Mesodermal cell (in vitro differentiated cells): ENCODE measurements around the gene LRCH2.

Experiments
- H3K27ac ChIP-seq: 2 replicates; pipeline ENCODE4 v1.7.0; 2013; ENCODE audit warnings: mild to moderate bottlenecking, low read depth, low read length, moderate library complexity; ENCODE audit not compliant: severe bottlenecking
- H3K36me3 ChIP-seq: 2 replicates; pipeline ENCODE4 v1.7.1; 2013; ENCODE audit warnings: mild to moderate bottlenecking, low read length, moderate library complexity; ENCODE audit not compliant: control insufficient read depth, insufficient read depth
- H3K4me1 ChIP-seq: one replicate; pipeline ENCODE4 v1.7.1; 2013; ENCODE audit warnings: mild to moderate bottlenecking, low read length; ENCODE audit not compliant: insufficient read depth, control insufficient read depth, poor library complexity, severe bottlenecking
- H3K4me3 ChIP-seq: 2 replicates; pipeline ENCODE4 v1.7.0; 2013; ENCODE audit warnings: low read length, control low read depth, mild to moderate bottlenecking; ENCODE audit not compliant: insufficient read depth, poor library complexity, severe bottlenecking; ENCODE audit errors: extremely low read depth
- H3K9me3 ChIP-seq: 2 replicates; pipeline ENCODE4 v1.7.1; 2013; ENCODE audit warnings: mild to moderate bottlenecking, low read length, moderate library complexity; ENCODE audit not compliant: control insufficient read depth
- WGBS, 2 experiments: methylation state at CpG; one replicate each; pipeline ENCODE4 v1.1.5; 2013; ENCODE audit warnings: missing lambda C conversion rate in 2 of 2; ENCODE audit not compliant: insufficient coverage in 2 of 2; 5-methylcytosine and 5-hydroxymethylcytosine counted together

LRCH2 gene

DNA sequence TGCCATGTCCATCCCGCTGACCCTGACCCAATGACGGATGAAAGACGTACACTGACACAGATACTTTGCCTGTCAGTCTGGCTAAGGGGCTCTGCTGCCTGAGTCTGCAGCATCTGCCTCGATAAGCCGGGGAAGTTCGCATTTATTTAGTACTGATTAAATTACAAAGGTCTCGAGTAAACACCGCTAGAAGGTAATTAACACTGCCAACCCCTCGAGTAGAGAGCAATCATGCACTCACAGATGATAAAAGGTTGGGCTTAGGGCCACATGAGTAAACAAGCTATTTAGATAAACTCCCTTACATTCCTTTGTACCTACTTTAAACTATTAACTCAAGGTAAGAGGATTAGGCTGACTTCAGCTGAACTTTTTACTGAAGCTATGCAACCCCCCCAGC lies 60.7 kb downstream of the LRCH2 start:
- Histone ChIP-seq H3K4me1 (no peaks in the 10 kb centered on the region), H3K4me3 (no peak overlapping the region), H3K9me3 (no peaks in the 10 kb centered on the region), H3K27ac (no peak overlapping the region), H3K36me3 (no peaks in the 10 kb centered on the region)
- WGBS, 2 experiments: no CpG with 5 or more reads among the region's 9 CpGs

GRCh38 chrX:115147220-115147619 lies 86.7 kb downstream of the LRCH2 start:
- no peaks in the 10 kb centered on the region for H3K4me1 ChIP-seq
- no CpG with 5 or more reads among the region's 1 CpG for WGBS, 2 experiments
- H3K36me3 ChIP-seq: no peaks in the 10 kb centered on the region
- H3K4me3 ChIP-seq: no peak overlapping the region
- H3K27ac ChIP-seq: no peak overlapping the region
- no peaks in the 10 kb centered on the region for H3K9me3 ChIP-seq

DNA sequence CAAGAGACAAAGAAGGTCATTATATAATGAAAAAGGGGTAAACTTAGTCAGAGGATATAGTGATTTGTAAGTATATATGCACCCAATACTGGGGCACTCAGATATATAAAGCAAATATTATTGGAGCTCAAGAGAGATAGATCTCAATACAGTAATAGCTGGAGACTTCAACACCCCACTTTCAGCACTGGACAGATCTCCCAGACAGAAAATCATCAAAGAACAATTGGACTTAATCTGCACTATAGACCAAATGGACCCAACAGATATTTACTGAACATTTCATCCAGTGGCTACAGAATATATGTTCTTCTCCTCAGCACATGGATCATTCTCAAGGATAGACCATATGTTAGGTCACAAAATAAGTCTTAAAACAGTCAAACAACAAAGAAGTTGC lies 91.8 kb downstream of the LRCH2 start:
- H3K27ac ChIP-seq: no peak overlapping the region
- H3K36me3 ChIP-seq: no peaks in the 10 kb centered on the region
- no peaks in the 10 kb centered on the region for H3K9me3 ChIP-seq
- H3K4me3 ChIP-seq: no peak overlapping the region
- no peaks in the 10 kb centered on the region for H3K4me1 ChIP-seq

DNA sequence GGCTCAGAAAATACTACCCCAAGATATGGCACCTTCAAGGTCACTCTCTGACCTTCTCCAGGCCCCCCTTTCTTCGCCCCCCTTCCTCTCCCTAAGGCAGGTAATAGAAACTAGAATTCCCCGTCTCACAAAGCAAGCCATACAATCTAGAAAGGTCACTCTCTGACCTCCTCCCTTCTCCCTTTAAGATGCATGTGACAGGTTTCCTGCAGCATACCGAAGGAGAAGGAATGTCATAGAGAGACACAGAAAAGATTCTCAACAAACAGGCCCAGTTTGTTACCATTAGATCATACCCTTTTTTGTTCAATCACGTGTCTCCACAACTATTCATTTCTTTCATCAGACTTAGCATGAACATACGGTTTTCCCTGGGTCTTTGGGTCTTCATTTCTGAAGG lies 95.9 kb downstream of the LRCH2 start:
- Histone ChIP-seq H3K36me3 (no peaks in the 10 kb centered on the region), H3K4me3 (no peak overlapping the region), H3K9me3 (no peaks in the 10 kb centered on the region), H3K27ac (no peak overlapping the region), H3K4me1 (no peaks in the 10 kb centered on the region)
- 60% methylated on average over 1 of the region's 5 CpGs; no CpG with 5 or more reads in 1 of the 2 experiments for WGBS, 2 experiments

DNA sequence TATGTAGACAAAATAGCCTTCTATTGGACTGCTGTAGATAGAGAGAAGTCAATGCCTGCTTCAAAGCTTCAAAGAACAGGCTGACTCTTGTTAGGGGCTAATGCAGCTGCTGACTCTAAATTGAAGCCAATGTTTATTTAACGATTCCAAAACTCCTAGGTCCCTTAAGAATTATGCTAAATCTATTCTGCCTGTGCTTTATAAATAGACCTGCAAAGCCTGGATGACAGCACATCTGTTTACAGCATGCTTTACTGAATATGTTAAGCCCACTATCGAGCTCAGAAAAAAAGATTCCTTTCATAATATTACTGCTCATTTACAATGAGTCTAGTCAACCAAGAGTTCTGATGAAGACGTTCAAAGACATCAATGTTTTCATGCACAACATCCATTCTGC lies 99.5 kb downstream of the LRCH2 start:
- H3K9me3 ChIP-seq: no peaks in the 10 kb centered on the region
- WGBS, 2 experiments: 100% methylated on average over 1 to 2 of the region's 3 CpGs
- no peaks in the 10 kb centered on the region for H3K4me1 ChIP-seq
- H3K27ac ChIP-seq: no peak overlapping the region
- H3K36me3 ChIP-seq: no peaks in the 10 kb centered on the region
- no peak overlapping the region for H3K4me3 ChIP-seq

GRCh38 chrX:115112411-115112810 lies 121.5 kb downstream of the LRCH2 start:
- Histone ChIP-seq H3K4me3 (no peak overlapping the region), H3K36me3 (no peaks in the 10 kb centered on the region), H3K27ac (no peak overlapping the region), H3K9me3 (no peaks in the 10 kb centered on the region), H3K4me1 (no peaks in the 10 kb centered on the region)

- no peaks in the 10 kb centered on the region for H3K4me1 ChIP-seq
- WGBS, 2 experiments: 100% methylated on average over 2 of the region's 4 CpGs; no CpG with 5 or more reads in 1 of the 2 experiments
- H3K9me3 ChIP-seq: no peaks in the 10 kb centered on the region
- no peak overlapping the region for H3K27ac ChIP-seq
- no peak overlapping the region for H3K4me3 ChIP-seq
- no peaks in the 10 kb centered on the region for H3K36me3 ChIP-seq
Measured at GRCh38 chrX:115098897-115099296, 135.0 kb downstream of the LRCH2 start.

DNA sequence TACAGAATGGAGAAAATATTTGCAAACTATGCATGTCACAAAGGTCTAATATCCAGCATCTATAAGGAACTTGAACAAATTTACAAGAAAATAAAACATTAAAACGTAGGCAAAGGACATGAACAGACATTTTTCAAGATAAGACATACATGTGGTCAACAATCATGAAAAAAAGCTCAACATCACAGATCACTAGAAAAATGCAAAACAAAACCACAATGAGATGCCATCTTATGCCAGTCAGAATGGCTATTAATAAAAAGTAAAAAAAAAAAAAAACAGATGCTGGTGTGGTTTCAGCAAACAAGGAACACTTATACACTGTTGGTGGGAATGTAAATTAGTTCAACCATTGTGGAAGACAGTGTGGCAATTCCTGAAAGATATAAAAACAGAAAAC lies 140.7 kb downstream of the LRCH2 start:
- Histone ChIP-seq H3K9me3 (no peaks in the 10 kb centered on the region), H3K4me3 (no peak overlapping the region), H3K27ac (no peak overlapping the region), H3K4me1 (no peaks in the 10 kb centered on the region), H3K36me3 (no peaks in the 10 kb centered on the region)
- no CpG with 5 or more reads among the region's 1 CpG for WGBS, 2 experiments

GRCh38 chrX:115089419-115089818 lies 144.5 kb downstream of the LRCH2 start:
- no peaks in the 10 kb centered on the region for H3K9me3 ChIP-seq
- H3K4me3 ChIP-seq: no peak overlapping the region
- no peaks in the 10 kb centered on the region for H3K36me3 ChIP-seq
- H3K4me1 ChIP-seq: no peaks in the 10 kb centered on the region
- no peak overlapping the region for H3K27ac ChIP-seq
- WGBS, 2 experiments: 89 to 100% methylated on average over 1 of the region's 1 CpG

DNA sequence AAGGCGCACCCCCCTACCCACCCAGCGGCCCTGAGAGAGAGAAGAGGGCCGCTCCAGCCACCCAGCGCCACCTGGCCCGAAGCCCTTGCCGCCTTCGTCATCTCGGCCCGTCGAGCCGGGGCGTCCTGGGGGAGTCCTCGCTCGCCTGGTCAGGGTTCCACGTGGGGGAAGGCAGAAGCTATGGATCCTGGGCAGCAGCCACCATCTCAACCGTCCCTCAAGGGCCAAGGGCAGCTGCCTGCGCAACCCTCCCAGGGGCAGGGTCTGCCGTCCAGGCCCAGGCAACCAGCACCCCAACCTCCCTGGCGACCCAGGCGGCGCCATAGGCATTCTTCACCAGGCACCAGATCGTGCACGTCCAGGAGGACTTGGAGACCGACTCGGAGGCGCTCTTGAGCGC lies 165.0 kb downstream of the LRCH2 start:
- Histone ChIP-seq H3K9me3 (no peaks in the 10 kb centered on the region), H3K4me3 (no peak overlapping the region), H3K4me1 (no peaks in the 10 kb centered on the region), H3K36me3 (no peaks in the 10 kb centered on the region), H3K27ac (no peak overlapping the region)
- 92 to 95% methylated on average over 4 to 10 of the region's 27 CpGs for WGBS, 2 experiments

- H3K36me3 ChIP-seq: no peaks in the 10 kb centered on the region
- H3K27ac ChIP-seq: no peak overlapping the region
- no peaks in the 10 kb centered on the region for H3K4me1 ChIP-seq
- no peaks in the 10 kb centered on the region for H3K9me3 ChIP-seq
- no peak overlapping the region for H3K4me3 ChIP-seq
- no CpG with 5 or more reads among the region's 2 CpGs for WGBS, 2 experiments
Measured at GRCh38 chrX:115067812-115068211, 166.1 kb downstream of the LRCH2 start.

DNA sequence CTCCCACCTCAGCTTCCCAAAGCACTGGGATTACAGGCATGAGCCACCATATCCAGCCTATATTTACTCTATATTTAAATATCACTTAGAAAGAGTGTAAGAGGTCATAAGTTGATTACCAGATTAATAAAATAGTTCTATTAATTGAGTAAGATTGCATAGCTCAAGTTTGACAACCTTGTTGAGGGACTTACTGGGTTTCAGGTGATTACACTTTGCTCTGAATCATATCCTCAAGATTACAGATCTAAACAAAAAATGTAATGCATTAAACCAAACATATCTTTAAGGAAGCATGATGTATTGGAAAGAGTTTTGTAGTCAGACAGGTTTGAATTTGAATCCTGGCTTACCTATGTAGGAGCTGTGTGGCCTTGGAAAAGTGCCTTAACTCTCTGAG lies 168.6 kb downstream of the LRCH2 start:
- Histone ChIP-seq H3K9me3 (no peaks in the 10 kb centered on the region), H3K36me3 (no peaks in the 10 kb centered on the region), H3K4me3 (no peak overlapping the region), H3K4me1 (no peaks in the 10 kb centered on the region), H3K27ac (no peak overlapping the region)
